Prostate gland (tissue), 2 donors: ENCODE results near the gene ARRDC1.

Experiments used
- CTCF ChIP-seq, 4 experiments: fragments of 200-600 bp in 2 of 4; fragments of 450-650 bp in 2 of 4; sonication (generic) in 2 of 4; IDR thresholded peaks; 1 replicate in 3 of 4; 2 replicates in 1 of 4; pipeline ENCODE4 v1.5.1; 2016 to 2019; ENCODE audit warnings: antibody characterized with exemption in 4 of 4, mild to moderate bottlenecking in 2 of 4, moderate library complexity in 2 of 4
- POLR2A ChIP-seq: fragments of 450-650 bp; IDR thresholded peaks from one replicate; pipeline ENCODE4 v1.6.1; 2016; ENCODE audit warnings: antibody characterized with exemption, mild to moderate bottlenecking

- TF ChIP-seq CTCF (IDR thresholded peaks at IDR 0.05), result no peak
- TF ChIP-seq POLR2A, result no peak
Observed at GRCh38 chr9:137647096-137647714, 41.7 kb downstream of the ARRDC1 start.
